Measurements from ENCODE around the gene SPATA31C1.

DNA sequence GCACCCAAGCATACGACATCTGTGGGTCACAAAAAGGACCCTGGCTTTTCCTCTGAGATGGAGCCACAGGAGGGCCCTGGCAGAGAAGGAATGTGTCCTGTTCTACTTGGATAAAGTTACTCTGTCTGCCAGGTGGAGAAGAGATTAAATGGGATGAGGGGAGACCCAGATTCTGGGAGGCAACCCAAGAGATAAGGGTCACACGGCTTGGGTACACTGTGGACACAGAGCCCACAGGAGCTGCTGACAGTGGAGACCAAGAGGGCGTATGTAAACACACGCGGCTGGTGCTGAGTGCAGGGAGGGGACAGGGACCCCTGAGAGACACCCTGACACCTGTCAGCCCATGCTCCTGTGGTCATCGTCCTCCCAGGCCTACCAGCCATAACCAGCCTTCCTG is 50.4 kb downstream of the SPATA31C1 start:
- TF ChIP-seq, protein P1, sequence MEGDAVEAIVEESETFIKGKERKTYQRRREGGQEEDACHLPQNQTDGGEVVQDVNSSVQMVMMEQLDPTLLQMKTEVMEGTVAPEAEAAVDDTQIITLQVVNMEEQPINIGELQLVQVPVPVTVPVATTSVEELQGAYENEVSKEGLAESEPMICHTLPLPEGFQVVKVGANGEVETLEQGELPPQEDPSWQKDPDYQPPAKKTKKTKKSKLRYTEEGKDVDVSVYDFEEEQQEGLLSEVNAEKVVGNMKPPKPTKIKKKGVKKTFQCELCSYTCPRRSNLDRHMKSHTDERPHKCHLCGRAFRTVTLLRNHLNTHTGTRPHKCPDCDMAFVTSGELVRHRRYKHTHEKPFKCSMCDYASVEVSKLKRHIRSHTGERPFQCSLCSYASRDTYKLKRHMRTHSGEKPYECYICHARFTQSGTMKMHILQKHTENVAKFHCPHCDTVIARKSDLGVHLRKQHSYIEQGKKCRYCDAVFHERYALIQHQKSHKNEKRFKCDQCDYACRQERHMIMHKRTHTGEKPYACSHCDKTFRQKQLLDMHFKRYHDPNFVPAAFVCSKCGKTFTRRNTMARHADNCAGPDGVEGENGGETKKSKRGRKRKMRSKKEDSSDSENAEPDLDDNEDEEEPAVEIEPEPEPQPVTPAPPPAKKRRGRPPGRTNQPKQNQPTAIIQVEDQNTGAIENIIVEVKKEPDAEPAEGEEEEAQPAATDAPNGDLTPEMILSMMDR (IDR thresholded peaks at IDR 0.05) = no peak
- no peak for TF ChIP-seq POLR2A (IDR thresholded peaks at IDR 0.05)
